Glutamatergic neuron (in vitro differentiated cells): ENCODE data around the gene RPS6KB2. TPM values are rescaled to one million over a fixed set of nuclear protein-coding genes. Genes with fewer than 3 reads are reported as not detected.
"Not testable (repeated sequence)": the region's sequence is repeated elsewhere in the genome, so short reads cannot be mapped to it uniquely, and the experiment has no call there.

Experiments used
- DNase-seq: peaks from one replicate; pipeline ENCODE4 v3.0.0; 2022
- H3K27ac Mint-ChIP-seq: one replicate; pipeline ENCODE4 v1.8.0; 2020; ENCODE audit warnings: mild to moderate bottlenecking, mixed read lengths, inconsistent platforms; ENCODE audit not compliant: unreplicated experiment
- H3K27me3 Mint-ChIP-seq: one replicate; pipeline ENCODE4 v1.8.0; 2020; ENCODE audit warnings: mild to moderate bottlenecking, moderate library complexity, mixed read lengths, inconsistent platforms; ENCODE audit not compliant: unreplicated experiment
- H3K36me3 Mint-ChIP-seq: one replicate; pipeline ENCODE4 v1.8.0; 2020; ENCODE audit warnings: mild to moderate bottlenecking, mixed read lengths, inconsistent platforms; ENCODE audit not compliant: unreplicated experiment
- H3K4me1 Mint-ChIP-seq: one replicate; pipeline ENCODE4 v1.8.0; 2020; ENCODE audit warnings: mild to moderate bottlenecking, low read depth, mixed read lengths, inconsistent platforms; ENCODE audit not compliant: unreplicated experiment
- H3K4me3 Mint-ChIP-seq: one replicate; pipeline ENCODE4 v1.8.0; 2020; ENCODE audit warnings: mild to moderate bottlenecking, mixed read lengths, inconsistent platforms; ENCODE audit not compliant: unreplicated experiment
- H3K9me3 Mint-ChIP-seq: one replicate; pipeline ENCODE4 v1.8.0; 2020; ENCODE audit warnings: mild to moderate bottlenecking, moderate library complexity, mixed read lengths, inconsistent platforms; ENCODE audit not compliant: unreplicated experiment
- total RNA-seq: library from RNA; stranded (reverse); fragmentation: NEBNext Ultra II Directional; extraction: Animal tissue kit (Norgen Biotek cat#: 25700); gene quantifications from one replicate; pipeline ENCODE4 v1.2.1, GENCODE V29; 2021; ENCODE audit not compliant: unreplicated experiment
- TF ChIP-seq, protein P1 (sequence below): fragments of 200-600 bp; sonication (generic); IDR thresholded peaks from one replicate; pipeline ENCODE4 v1.5.0; 2021; ENCODE audit not compliant: partially characterized antibody, unreplicated experiment

Gene RPS6KB2
- total RNA-seq, 1 donor from 2014 or later, result 69.0 TPM

- H3K4me3 Mint-ChIP-seq, result peak overlapping the region; percentile 82
- H3K27ac Mint-ChIP-seq, result peak overlapping the region; percentile 55
- DNase-seq, result no peak
- peaks cover 4% of the 10 kb centered on the region for H3K4me1 Mint-ChIP-seq
- no peaks in the 10 kb centered on the region for H3K36me3 Mint-ChIP-seq
- H3K27me3 Mint-ChIP-seq, result peaks cover 4% of the 10 kb centered on the region
- peaks cover 6% of the 10 kb centered on the region for H3K9me3 Mint-ChIP-seq
- TF ChIP-seq, protein P1, sequence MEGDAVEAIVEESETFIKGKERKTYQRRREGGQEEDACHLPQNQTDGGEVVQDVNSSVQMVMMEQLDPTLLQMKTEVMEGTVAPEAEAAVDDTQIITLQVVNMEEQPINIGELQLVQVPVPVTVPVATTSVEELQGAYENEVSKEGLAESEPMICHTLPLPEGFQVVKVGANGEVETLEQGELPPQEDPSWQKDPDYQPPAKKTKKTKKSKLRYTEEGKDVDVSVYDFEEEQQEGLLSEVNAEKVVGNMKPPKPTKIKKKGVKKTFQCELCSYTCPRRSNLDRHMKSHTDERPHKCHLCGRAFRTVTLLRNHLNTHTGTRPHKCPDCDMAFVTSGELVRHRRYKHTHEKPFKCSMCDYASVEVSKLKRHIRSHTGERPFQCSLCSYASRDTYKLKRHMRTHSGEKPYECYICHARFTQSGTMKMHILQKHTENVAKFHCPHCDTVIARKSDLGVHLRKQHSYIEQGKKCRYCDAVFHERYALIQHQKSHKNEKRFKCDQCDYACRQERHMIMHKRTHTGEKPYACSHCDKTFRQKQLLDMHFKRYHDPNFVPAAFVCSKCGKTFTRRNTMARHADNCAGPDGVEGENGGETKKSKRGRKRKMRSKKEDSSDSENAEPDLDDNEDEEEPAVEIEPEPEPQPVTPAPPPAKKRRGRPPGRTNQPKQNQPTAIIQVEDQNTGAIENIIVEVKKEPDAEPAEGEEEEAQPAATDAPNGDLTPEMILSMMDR, result no peak
These were observed 36.9 kb downstream of the RPS6KB2 start for GRCh38 chr11:67465189-67465510.

DNA sequence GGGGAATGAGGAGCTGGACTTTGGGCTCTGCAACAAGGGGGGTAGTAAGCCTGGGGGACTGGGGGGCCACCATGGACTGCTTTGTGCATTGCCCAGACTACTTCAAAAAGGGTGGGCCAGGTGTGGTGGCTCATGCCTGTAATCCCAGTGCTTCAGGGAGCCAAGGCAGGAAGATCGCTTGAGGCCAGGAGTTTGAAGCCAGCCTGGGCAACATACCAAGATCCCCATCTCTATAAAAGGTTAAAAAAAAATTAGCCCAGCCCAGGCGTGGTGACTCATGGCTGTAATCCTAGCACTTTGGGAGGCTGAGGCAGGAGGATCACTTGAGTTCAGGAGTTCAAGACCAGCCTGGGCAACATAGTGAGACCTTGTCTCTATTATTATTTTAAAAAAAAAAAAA lies 37.2 kb downstream of the RPS6KB2 start:
- not testable (repeated sequence) for H3K36me3 Mint-ChIP-seq, H3K9me3 Mint-ChIP-seq, H3K4me1 Mint-ChIP-seq, H3K27me3 Mint-ChIP-seq, DNase-seq
- H3K4me3 Mint-ChIP-seq, result peak overlapping the region; percentile 82
- H3K27ac Mint-ChIP-seq, result peak overlapping the region; percentile 55

DNA sequence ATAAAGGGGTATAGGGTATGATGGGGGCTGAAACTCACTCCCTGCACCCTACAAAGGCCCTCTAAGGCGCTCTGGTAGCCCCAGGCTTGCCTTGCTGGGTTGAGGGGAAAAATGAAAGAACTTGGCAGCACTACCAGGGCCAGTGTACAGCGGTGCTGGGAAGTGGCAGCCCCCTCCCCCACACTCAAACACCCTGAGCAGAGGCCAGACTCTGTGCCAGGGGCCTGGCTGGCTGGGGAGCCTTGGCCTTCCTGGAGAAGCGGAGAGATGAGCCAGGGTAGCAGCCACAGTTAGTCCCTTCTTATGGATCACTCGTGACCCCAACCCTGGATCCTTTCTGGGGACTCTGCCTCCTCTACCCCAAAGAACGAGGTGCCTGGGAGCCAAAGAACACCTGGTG lies 38.1 kb downstream of the RPS6KB2 start:
- DNase-seq, result no peak
- TF ChIP-seq, protein P1, result no peak
- Mint-ChIP-seq H3K27ac (no peak overlapping the region), H3K27me3 (peaks cover 7% of the 10 kb centered on the region), H3K36me3 (no peaks in the 10 kb centered on the region), H3K4me3 (no peak overlapping the region), H3K4me1 (peaks cover 4% of the 10 kb centered on the region), H3K9me3 (peaks cover 7% of the 10 kb centered on the region)

- Mint-ChIP-seq H3K27me3 (peaks cover 8% of the 10 kb centered on the region), H3K36me3 (no peaks in the 10 kb centered on the region), H3K27ac (no peak overlapping the region), H3K4me3 (peak overlapping the region; percentile 89), H3K9me3 (peaks cover 7% of the 10 kb centered on the region), H3K4me1 (peaks cover 4% of the 10 kb centered on the region)
- TF ChIP-seq, protein P1, result no peak
- DNase-seq, result no peak
These were observed 38.9 kb downstream of the RPS6KB2 start for GRCh38 chr11:67466962-67467771.

- Mint-ChIP-seq H3K4me3 (peak overlapping the region; percentile 89), H3K36me3 (no peaks in the 10 kb centered on the region)
These were observed 39.8 kb downstream of the RPS6KB2 start for GRCh38 chr11:67468056-67468455.

More at GRCh38 chr11:67468056-67468455, 39.8 kb downstream of the RPS6KB2 start:
- no peak for DNase-seq
- TF ChIP-seq, protein P1, result no peak
- Mint-ChIP-seq H3K4me1 (peaks cover 4% of the 10 kb centered on the region), H3K27ac (peak overlapping the region; percentile 84), H3K27me3 (peaks cover 8% of the 10 kb centered on the region), H3K9me3 (peaks cover 7% of the 10 kb centered on the region)
